Measurements from ENCODE around the gene LRRC36.
A peak's percentile ranks its signal among the peaks of the same experiment; 100 is the strongest.

Gene LRRC36

GRCh38 chr16:67279296-67280089 is 47.1 kb upstream of the LRRC36 start, which contains the start of gene PLEKHG4:
Gene PLEKHG4, plus strand, starts transcription at chr16:67279532. Its CDS starts 513 bp downstream, at chr16:67280045.
- H3K4me2 ChIP-seq (ENCODE audit: low read length), result peak within 1 kb of the TSS; percentile 55
- no peak within 1 kb of the TSS for H3K14ac ChIP-seq (ENCODE audit: low read length)
- peaks cover 9 to 16% of the 10 kb centered on the region in 2 experiments for H3K4me1 ChIP-seq (ENCODE audit: control insufficient read depth in 1 of 2, insufficient read depth in 2 of 2, low read length in 2 of 2)
- peak within 1 kb of the TSS; percentile 29 for H4K91ac ChIP-seq (ENCODE audit: low read depth, low read length)
- peak within 1 kb of the TSS; percentile 78 for H4K8ac ChIP-seq (ENCODE audit: low read depth, low read length)
- no peak within 1 kb of the TSS for H2BK5ac ChIP-seq (ENCODE audit: low read depth, low read length, poor library complexity)
- peaks cover 1% of the 10 kb centered on the region for H3K9me3 ChIP-seq (ENCODE audit: insufficient read depth, low read depth, low read length)
- H3K27me3 ChIP-seq (ENCODE audit: insufficient read depth, low read length), result peaks cover 4% of the 10 kb centered on the region
- H4K12ac ChIP-seq (ENCODE audit: low read depth, low read length), result peak within 1 kb of the TSS; percentile 69
- peak within 1 kb of the TSS; percentile 75 for H2AK5ac ChIP-seq (ENCODE audit: low read length)
- H3K4me3 ChIP-seq (ENCODE audit: low read depth, low read length), result peak within 1 kb of the TSS; percentile 64
- no peak within 1 kb of the TSS for H2BK12ac ChIP-seq (ENCODE audit: low read length)
- no peak within 1 kb of the TSS for H2BK120ac ChIP-seq (ENCODE audit: insufficient read depth, low read length, poor library complexity)
- DNase-seq, result peak; percentile 43 to 81
- H3K23ac ChIP-seq (ENCODE audit: low read length), result no peak within 1 kb of the TSS
- no peak within 1 kb of the TSS for H3K9ac ChIP-seq (ENCODE audit: low read length)
- H3K79me2 ChIP-seq (ENCODE audit: control insufficient read depth, insufficient read depth, low read length, poor library complexity), result no peaks in the 10 kb centered on the region
- H3K18ac ChIP-seq (ENCODE audit: low read length), result no peak within 1 kb of the TSS
- no peaks in the 10 kb centered on the region for H3K36me3 ChIP-seq (ENCODE audit: control insufficient read depth in 1 of 2, insufficient read depth in 2 of 2, low read length in 2 of 2)
- H3K27ac ChIP-seq (ENCODE audit: low read depth, low read length), result no peak within 1 kb of the TSS
- no peak within 1 kb of the TSS for H3K4ac ChIP-seq (ENCODE audit: low read depth, low read length)
- no CpG with 5 or more reads among the region's 83 CpGs for WGBS (ENCODE audit: extremely low coverage, insufficient coverage, insufficient read length)
- peak within 1 kb of the TSS; percentile 68 for H2AFZ ChIP-seq (ENCODE audit: insufficient read depth, low read length, poor library complexity)
- H3K79me1 ChIP-seq (ENCODE audit: low read length), result peaks cover 6% of the 10 kb centered on the region

- DNase-seq, result no peak
- no peak overlapping the region for H2AFZ ChIP-seq (ENCODE audit: insufficient read depth, low read length, poor library complexity)
- no peak overlapping the region for H4K91ac ChIP-seq (ENCODE audit: low read depth, low read length)
- no peak overlapping the region for H2BK120ac ChIP-seq (ENCODE audit: insufficient read depth, low read length, poor library complexity)
- H3K79me2 ChIP-seq (ENCODE audit: control insufficient read depth, insufficient read depth, low read length, poor library complexity), result no peaks in the 10 kb centered on the region
- H3K23ac ChIP-seq (ENCODE audit: low read length), result no peak overlapping the region
- no peak overlapping the region for H4K8ac ChIP-seq (ENCODE audit: low read depth, low read length)
- no peak overlapping the region for H2BK12ac ChIP-seq (ENCODE audit: low read length)
- H3K79me1 ChIP-seq (ENCODE audit: low read length), result peaks cover 6% of the 10 kb centered on the region
- no peak overlapping the region for H3K14ac ChIP-seq (ENCODE audit: low read length)
- H3K4ac ChIP-seq (ENCODE audit: low read depth, low read length), result no peak overlapping the region
- no peaks in the 10 kb centered on the region for H3K36me3 ChIP-seq (ENCODE audit: control insufficient read depth in 1 of 2, insufficient read depth in 2 of 2, low read length in 2 of 2)
- no peak overlapping the region for H3K9ac ChIP-seq (ENCODE audit: low read length)
- H3K4me1 ChIP-seq (ENCODE audit: control insufficient read depth in 1 of 2, insufficient read depth in 2 of 2, low read length in 2 of 2), result peaks cover 9 to 16% of the 10 kb centered on the region in 2 experiments
- H3K4me2 ChIP-seq (ENCODE audit: low read length), result no peak overlapping the region
- WGBS (ENCODE audit: extremely low coverage, insufficient coverage, insufficient read length), result no CpG with 5 or more reads among the region's 15 CpGs
- no peak overlapping the region for H4K12ac ChIP-seq (ENCODE audit: low read depth, low read length)
- H3K27me3 ChIP-seq (ENCODE audit: insufficient read depth, low read length), result peaks cover 4% of the 10 kb centered on the region
- H3K18ac ChIP-seq (ENCODE audit: low read length), result no peak overlapping the region
- peaks cover 1% of the 10 kb centered on the region for H3K9me3 ChIP-seq (ENCODE audit: insufficient read depth, low read depth, low read length)
- no peak overlapping the region for H3K4me3 ChIP-seq (ENCODE audit: low read depth, low read length)
- no peak overlapping the region for H3K27ac ChIP-seq (ENCODE audit: low read depth, low read length)
- H2BK5ac ChIP-seq (ENCODE audit: low read depth, low read length, poor library complexity), result no peak overlapping the region
- no peak overlapping the region for H2AK5ac ChIP-seq (ENCODE audit: low read length)
These were observed 46.3 kb upstream of the LRRC36 start for GRCh38 chr16:67280090-67281015.

- H4K12ac ChIP-seq (ENCODE audit: low read depth, low read length), result no peak overlapping the region
- peaks cover 1% of the 10 kb centered on the region for H3K9me3 ChIP-seq (ENCODE audit: insufficient read depth, low read depth, low read length)
- no peak overlapping the region for H3K4ac ChIP-seq (ENCODE audit: low read depth, low read length)
- H3K18ac ChIP-seq (ENCODE audit: low read length), result no peak overlapping the region
- WGBS (ENCODE audit: extremely low coverage, insufficient coverage, insufficient read length), result no CpG with 5 or more reads among the region's 14 CpGs
- no peak overlapping the region for H3K9ac ChIP-seq (ENCODE audit: low read length)
- no peak overlapping the region for H2BK5ac ChIP-seq (ENCODE audit: low read depth, low read length, poor library complexity)
- no peak overlapping the region for H3K4me2 ChIP-seq (ENCODE audit: low read length)
- no peak overlapping the region for H3K23ac ChIP-seq (ENCODE audit: low read length)
- H3K36me3 ChIP-seq (ENCODE audit: control insufficient read depth in 1 of 2, insufficient read depth in 2 of 2, low read length in 2 of 2), result no peaks in the 10 kb centered on the region
- H3K79me2 ChIP-seq (ENCODE audit: control insufficient read depth, insufficient read depth, low read length, poor library complexity), result no peaks in the 10 kb centered on the region
- no peak overlapping the region for H4K91ac ChIP-seq (ENCODE audit: low read depth, low read length)
- no peak overlapping the region for H3K4me3 ChIP-seq (ENCODE audit: low read depth, low read length)
- no peak overlapping the region for H2BK120ac ChIP-seq (ENCODE audit: insufficient read depth, low read length, poor library complexity)
- H3K4me1 ChIP-seq (ENCODE audit: control insufficient read depth in 1 of 2, insufficient read depth in 2 of 2, low read length in 2 of 2), result peaks cover 9 to 16% of the 10 kb centered on the region in 2 experiments
- H2BK12ac ChIP-seq (ENCODE audit: low read length), result no peak overlapping the region
- H3K79me1 ChIP-seq (ENCODE audit: low read length), result peaks cover 6% of the 10 kb centered on the region
- no peak overlapping the region for H2AFZ ChIP-seq (ENCODE audit: insufficient read depth, low read length, poor library complexity)
- DNase-seq, result no peak
- no peak overlapping the region for H2AK5ac ChIP-seq (ENCODE audit: low read length)
- no peak overlapping the region for H3K27ac ChIP-seq (ENCODE audit: low read depth, low read length)
- H3K27me3 ChIP-seq (ENCODE audit: insufficient read depth, low read length), result peaks cover 4% of the 10 kb centered on the region
- no peak overlapping the region for H3K14ac ChIP-seq (ENCODE audit: low read length)
- H4K8ac ChIP-seq (ENCODE audit: low read depth, low read length), result no peak overlapping the region
These were observed 44.8 kb upstream of the LRRC36 start for GRCh38 chr16:67281536-67282446.

DNA sequence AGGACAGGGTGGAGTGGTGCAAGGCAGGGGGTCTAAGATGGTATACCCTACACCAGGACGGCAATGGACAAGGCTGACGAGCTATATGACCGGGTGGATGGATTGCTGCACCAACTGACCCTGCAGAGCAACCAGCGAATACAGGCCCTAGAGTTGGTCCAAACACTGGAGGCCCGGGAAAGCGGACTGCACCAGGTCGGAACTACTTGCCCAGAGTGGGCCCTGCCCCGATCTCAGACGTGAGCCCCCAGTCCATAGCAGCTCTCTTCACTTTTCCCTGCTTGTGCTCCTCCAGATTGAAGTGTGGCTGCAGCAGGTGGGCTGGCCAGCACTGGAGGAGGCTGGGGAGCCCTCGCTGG is 44.2 kb upstream of the LRRC36 start:
- Histone ChIP-seq H3K27ac (ENCODE audit: low read depth, low read length) (no peak overlapping the region), H3K4me3 (ENCODE audit: low read depth, low read length) (no peak overlapping the region), H2AK5ac (ENCODE audit: low read length) (no peak overlapping the region), H3K79me1 (ENCODE audit: low read length) (peaks cover 6% of the 10 kb centered on the region), H3K4ac (ENCODE audit: low read depth, low read length) (no peak overlapping the region), H3K4me2 (ENCODE audit: low read length) (no peak overlapping the region), H2BK120ac (ENCODE audit: insufficient read depth, low read length, poor library complexity) (no peak overlapping the region), H2BK12ac (ENCODE audit: low read length) (no peak overlapping the region), H4K91ac (ENCODE audit: low read depth, low read length) (no peak overlapping the region), H3K14ac (ENCODE audit: low read length) (no peak overlapping the region), H3K36me3 (ENCODE audit: control insufficient read depth in 1 of 2, insufficient read depth in 2 of 2, low read length in 2 of 2) (no peaks in the 10 kb centered on the region), H2BK5ac (ENCODE audit: low read depth, low read length, poor library complexity) (no peak overlapping the region), H3K23ac (ENCODE audit: low read length) (no peak overlapping the region), H3K4me1 (ENCODE audit: control insufficient read depth in 1 of 2, insufficient read depth in 2 of 2, low read length in 2 of 2) (peaks cover 8 to 15% of the 10 kb centered on the region in 2 experiments), H3K79me2 (ENCODE audit: control insufficient read depth, insufficient read depth, low read length, poor library complexity) (no peaks in the 10 kb centered on the region), H3K18ac (ENCODE audit: low read length) (no peak overlapping the region), H3K9me3 (ENCODE audit: insufficient read depth, low read depth, low read length) (peaks cover 1% of the 10 kb centered on the region), H4K8ac (ENCODE audit: low read depth, low read length) (no peak overlapping the region), H4K12ac (ENCODE audit: low read depth, low read length) (no peak overlapping the region), H3K9ac (ENCODE audit: low read length) (no peak overlapping the region), H2AFZ (ENCODE audit: insufficient read depth, low read length, poor library complexity) (no peak overlapping the region), H3K27me3 (ENCODE audit: insufficient read depth, low read length) (peaks cover 4% of the 10 kb centered on the region)
- WGBS (ENCODE audit: extremely low coverage, insufficient coverage, insufficient read length), result no CpG with 5 or more reads among the region's 10 CpGs
- no peak for DNase-seq

All from trophoblast cell (in vitro differentiated cells and primary cell).